GM12872 (cell line): Measurements from ENCODE around the gene SV2B.

Experiments
- TF ChIP-seq, protein P1 (sequence below): IDR thresholded peaks from 3 replicates; pipeline ENCODE4 v1.5.1; 2011; ENCODE audit warnings: low read depth, mild to moderate bottlenecking, low read length, moderate library complexity; ENCODE audit not compliant: insufficient read depth

Gene SV2B

DNA sequence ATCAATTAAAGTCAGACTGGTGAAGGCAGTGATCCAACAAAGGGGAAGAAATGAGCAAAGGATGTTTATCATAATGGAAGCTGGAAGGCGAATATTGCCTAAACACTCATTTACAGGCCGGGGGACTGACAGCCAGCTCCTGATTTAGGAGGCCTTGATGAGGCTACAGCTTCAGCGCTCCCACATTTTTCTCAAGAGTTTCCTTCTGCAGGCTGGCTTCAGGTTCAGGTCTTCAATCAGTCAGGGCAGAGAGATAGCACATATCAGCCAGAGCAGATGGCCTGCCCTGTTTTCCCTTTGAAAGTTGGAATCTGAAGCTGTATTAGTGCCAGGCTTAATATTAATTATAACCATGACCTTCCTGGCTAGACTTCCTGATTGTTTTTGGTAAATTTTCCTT, 218.9 kb downstream of the SV2B start:
- TF ChIP-seq, protein P1, sequence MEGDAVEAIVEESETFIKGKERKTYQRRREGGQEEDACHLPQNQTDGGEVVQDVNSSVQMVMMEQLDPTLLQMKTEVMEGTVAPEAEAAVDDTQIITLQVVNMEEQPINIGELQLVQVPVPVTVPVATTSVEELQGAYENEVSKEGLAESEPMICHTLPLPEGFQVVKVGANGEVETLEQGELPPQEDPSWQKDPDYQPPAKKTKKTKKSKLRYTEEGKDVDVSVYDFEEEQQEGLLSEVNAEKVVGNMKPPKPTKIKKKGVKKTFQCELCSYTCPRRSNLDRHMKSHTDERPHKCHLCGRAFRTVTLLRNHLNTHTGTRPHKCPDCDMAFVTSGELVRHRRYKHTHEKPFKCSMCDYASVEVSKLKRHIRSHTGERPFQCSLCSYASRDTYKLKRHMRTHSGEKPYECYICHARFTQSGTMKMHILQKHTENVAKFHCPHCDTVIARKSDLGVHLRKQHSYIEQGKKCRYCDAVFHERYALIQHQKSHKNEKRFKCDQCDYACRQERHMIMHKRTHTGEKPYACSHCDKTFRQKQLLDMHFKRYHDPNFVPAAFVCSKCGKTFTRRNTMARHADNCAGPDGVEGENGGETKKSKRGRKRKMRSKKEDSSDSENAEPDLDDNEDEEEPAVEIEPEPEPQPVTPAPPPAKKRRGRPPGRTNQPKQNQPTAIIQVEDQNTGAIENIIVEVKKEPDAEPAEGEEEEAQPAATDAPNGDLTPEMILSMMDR, result no peak

- TF ChIP-seq, protein P1, result no peak
Measured at GRCh38 chr15:91319371-91320059, 219.5 kb downstream of the SV2B start.

DNA sequence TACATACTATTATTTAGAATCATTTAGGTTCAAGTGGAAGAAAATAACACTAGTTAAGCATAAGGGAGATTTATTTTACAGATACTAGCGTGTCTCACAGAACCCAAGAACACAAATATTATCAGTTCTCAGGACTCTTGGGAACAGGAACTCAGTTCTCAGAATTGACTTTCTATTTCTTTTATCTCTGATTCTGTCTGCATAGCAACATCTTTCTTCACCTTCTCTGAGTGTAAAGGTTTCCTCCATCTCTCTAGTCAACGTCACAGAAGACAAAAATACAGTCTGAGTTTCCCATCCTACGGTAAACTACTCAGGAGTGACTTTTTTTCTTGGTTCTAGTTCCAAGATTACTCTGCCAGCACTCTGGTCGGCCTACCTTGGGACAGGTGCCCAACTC, 220.0 kb downstream of the SV2B start:
- TF ChIP-seq, protein P1, result no peak

GRCh38 chr15:91329914-91330313, 229.9 kb downstream of the SV2B start:
- TF ChIP-seq, protein P1, result no peak

DNA sequence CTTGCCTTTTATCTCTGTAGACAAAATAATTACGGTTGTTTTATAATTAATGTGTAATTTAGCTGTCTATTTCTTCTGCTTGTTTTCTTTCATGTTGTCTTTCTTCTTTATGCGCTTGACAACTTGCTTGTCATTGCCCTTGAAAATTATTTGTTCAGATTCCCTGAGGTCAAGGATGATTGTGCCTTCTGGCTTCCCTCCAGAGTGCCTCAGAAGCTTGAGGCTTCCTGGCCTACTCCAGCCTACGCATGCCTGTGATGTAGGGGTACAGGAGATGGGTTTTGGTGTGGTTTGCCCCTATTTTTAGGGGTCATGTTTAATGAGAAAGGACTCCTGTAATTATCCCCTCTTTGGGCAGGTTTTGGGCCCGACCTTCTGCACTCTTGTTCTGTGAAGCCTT, 231.5 kb downstream of the SV2B start:
- TF ChIP-seq, protein P1, result no peak

- TF ChIP-seq, protein P1, result no peak
Measured at GRCh38 chr15:91335702-91336101, 235.6 kb downstream of the SV2B start.

DNA sequence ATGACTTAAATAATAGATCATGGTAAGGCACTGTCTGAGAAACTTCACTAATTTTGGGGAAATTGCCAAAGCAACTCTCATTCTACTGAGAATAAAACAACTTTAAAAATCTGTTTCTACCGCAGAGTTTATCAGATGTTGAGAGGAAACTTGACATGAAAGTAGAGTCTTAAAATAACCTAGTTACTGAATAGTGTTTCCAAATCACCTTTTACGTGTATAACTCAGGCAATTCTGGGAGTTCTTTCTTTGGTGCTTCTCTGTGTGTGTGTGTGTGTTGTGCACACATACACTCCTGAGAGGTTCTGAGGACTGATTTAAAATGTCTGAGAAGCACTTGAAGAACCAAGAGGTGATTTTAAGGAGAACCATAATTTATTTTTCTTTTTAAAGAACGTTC, 236.6 kb downstream of the SV2B start:
- TF ChIP-seq, protein P1, result no peak
